Heart left ventricle (tissue), 13 donors: Measurements from ENCODE around the gene GALK2.

Source experiments
- POLR2A ChIP-seq, 2 donors: fragments of 450-650 bp; IDR thresholded peaks; one replicate each; pipeline ENCODE4 v1.6.1; 2017; ENCODE audit warnings: antibody characterized with exemption in 2 of 2, mild to moderate bottlenecking in 2 of 2, moderate library complexity in 2 of 2
- TF ChIP-seq, protein P1 (sequence below), 12 donors: fragments of 200-600 bp; sonication (generic) in 4 of 12; IDR thresholded peaks; one replicate each; pipeline versions ENCODE4 v1.5.0 to v1.8.0; 2018 to 2022; ENCODE audit warnings: antibody characterized with exemption in 12 of 12, mild to moderate bottlenecking in 5 of 12
- donor health status: ischemic (EF 13 %, LVEDD 7.1; RV severe dilation, severe dysfunction).
- donor health status: DM: no; HTN: yes; CAD: no.
- donor health status: DM: no; HTN: no; CAD: no.
- donor health status: ischemic (EF 25% LVEDD 6.9; RV normal size, moderate dysfunction).
- donor health status: ischemic (EF 25% LVEDD 5.7; RV mildly dilated, moderate dysfunction).
- donor health status: ischemic (EF 35%, LVEDD 5.7; RV mildly dilated, moderate dysfunction).
- donor health status: nonischemic (EF 11% LVEDD 7.7; RV severe dilation, severe dysfunction).
- donor health status: DM: yes; HTN: yes; CAD: no.
- donor health status: PGD.
- donor health status: ischemic (EF 29% LVEDD 5.4; RV normal size, mild dysfunction).
- donor health status: nonischemic (EF 23%, LVEDD 6.1; RV moderate dilation, normal function).

DNA sequence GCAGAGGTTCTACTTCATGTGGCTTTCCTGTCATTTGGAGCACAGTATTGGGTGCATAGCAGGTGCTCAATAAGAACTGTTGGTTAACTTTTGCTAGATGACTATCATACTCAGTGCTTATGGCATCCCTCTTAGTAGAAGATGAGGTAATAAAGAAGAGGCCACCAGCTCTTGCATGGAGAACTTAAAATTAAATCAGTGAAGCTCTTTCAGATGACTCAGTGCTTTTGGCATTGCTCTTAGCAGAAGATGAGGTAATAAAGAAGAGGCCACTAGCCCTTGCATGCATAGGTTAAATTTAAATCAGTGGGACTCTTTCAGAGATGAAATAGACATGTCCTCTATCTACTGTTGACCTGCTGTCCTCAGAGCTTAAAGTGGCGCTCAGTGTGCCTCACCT lies 143.6 kb downstream of the GALK2 start:
- TF ChIP-seq, protein P1, sequence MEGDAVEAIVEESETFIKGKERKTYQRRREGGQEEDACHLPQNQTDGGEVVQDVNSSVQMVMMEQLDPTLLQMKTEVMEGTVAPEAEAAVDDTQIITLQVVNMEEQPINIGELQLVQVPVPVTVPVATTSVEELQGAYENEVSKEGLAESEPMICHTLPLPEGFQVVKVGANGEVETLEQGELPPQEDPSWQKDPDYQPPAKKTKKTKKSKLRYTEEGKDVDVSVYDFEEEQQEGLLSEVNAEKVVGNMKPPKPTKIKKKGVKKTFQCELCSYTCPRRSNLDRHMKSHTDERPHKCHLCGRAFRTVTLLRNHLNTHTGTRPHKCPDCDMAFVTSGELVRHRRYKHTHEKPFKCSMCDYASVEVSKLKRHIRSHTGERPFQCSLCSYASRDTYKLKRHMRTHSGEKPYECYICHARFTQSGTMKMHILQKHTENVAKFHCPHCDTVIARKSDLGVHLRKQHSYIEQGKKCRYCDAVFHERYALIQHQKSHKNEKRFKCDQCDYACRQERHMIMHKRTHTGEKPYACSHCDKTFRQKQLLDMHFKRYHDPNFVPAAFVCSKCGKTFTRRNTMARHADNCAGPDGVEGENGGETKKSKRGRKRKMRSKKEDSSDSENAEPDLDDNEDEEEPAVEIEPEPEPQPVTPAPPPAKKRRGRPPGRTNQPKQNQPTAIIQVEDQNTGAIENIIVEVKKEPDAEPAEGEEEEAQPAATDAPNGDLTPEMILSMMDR (IDR thresholded peaks at IDR 0.05): no peak
- TF ChIP-seq POLR2A (IDR thresholded peaks at IDR 0.05): no peak
